SJSA1 (cell line): ENCODE measurements around the gene PAAF1. TPM values are rescaled to one million over a fixed set of nuclear protein-coding genes. Genes with fewer than 3 reads are reported as not detected.

Source experiments
- DNase-seq, 2 experiments: peaks; one replicate each; pipeline ENCODE4 v3.0.0-alpha.2; 2015 to 2020; ENCODE audit warnings: low spot score in 2 of 2, low read depth in 1 of 2
- H3K27ac ChIP-seq: fragments of 250-450 bp; sonication (Bioruptor Pico); 2 replicates; pipeline ENCODE4 v1.5.1; 2020; ENCODE audit warnings: mild to moderate bottlenecking, moderate library complexity
- H3K27me3 ChIP-seq: fragments of 250-450 bp; sonication (Bioruptor Pico); replicated peaks from 2 replicates; pipeline ENCODE4 v1.5.1; 2020; ENCODE audit warnings: mild to moderate bottlenecking, moderate library complexity
- H3K36me3 ChIP-seq: fragments of 250-450 bp; sonication (Bioruptor Pico); 2 replicates; pipeline ENCODE4 v1.5.1; 2020; ENCODE audit warnings: mild to moderate bottlenecking
- H3K4me1 ChIP-seq: fragments of 250-450 bp; sonication (Bioruptor Pico); replicated peaks from 2 replicates; pipeline ENCODE4 v1.6.1; 2021; ENCODE audit warnings: mild to moderate bottlenecking
- H3K4me3 ChIP-seq: fragments of 250-450 bp; sonication (Bioruptor Pico); 2 replicates; pipeline ENCODE4 v1.5.1; 2020; ENCODE audit warnings: mild to moderate bottlenecking
- H3K9me3 ChIP-seq: fragments of 250-450 bp; sonication (Bioruptor Pico); replicated peaks from 2 replicates; pipeline ENCODE4 v1.5.1; 2020; ENCODE audit warnings: mild to moderate bottlenecking
- total RNA-seq: library from RNA; depleted of rRNA; stranded (reverse); fragments of >200 nt; shearing (Covaris generic); gene quantifications from 2 replicates; pipeline ENCODE4 v1.2.3, GENCODE V29; 2014

The PAAF1 gene
- total RNA-seq, 1 experiment from 2014 or later, result 2.5 TPM

DNA sequence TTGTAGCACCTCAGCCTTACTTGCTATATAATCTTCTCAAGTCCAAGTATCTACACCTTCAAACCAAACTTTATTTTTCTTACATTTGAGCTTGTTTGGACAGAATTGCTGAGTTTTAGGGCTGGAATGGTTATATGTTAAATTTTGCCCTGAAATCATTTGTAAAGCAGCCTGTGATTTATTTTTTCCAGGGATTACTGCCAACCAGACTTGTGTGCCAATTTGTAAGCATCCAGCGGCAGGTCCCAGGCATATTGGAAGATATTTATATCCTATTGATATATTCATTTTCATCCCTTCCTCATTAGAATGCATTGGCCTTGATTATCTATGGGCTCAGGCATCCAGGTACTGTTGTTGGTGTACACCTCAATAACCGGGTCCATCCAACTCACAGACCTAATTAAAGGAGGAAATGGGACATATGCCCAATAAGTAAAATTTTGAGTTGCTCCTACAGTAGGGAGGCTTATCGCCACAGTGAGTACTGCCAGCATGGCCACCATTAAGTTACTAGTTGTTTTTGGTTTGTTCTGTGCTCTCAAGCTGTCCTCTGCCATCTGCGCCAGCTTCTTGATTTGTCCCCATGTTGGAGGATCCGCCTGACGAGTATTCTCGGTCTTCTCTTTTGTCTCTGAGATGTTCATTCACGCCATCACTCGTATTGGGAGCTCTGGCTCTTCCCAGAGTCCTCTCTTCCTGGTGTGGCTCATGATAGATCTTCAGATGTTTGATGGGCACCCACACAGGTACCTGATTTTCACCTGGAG lies 64.2 kb downstream of the PAAF1 start:
- Histone ChIP-seq H3K4me1 (no peaks in the 10 kb centered on the region), H3K36me3 (no peaks in the 10 kb centered on the region), H3K27me3 (no peaks in the 10 kb centered on the region), H3K27ac (no peak overlapping the region), H3K9me3 (no peaks in the 10 kb centered on the region), H3K4me3 (no peak overlapping the region)
- no peak for DNase-seq

DNA sequence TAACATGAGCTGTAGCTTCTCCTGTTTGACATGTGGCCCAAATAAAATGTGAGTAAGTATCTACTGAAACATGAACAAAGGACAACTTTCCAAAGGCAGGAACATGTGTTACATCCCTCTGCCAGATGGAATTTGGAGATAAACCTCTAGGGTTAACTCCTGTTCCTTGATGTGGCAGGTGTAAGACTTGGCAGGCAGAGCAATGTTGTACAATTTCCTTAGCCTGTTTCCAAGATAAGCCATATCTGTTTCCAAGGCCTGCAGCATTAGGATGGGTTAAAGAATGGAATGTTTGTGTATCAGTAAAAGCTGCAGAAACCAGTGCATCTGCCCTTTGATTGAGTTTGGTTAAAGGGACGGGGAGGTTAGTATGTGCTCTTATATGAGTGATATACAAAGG lies 65.2 kb downstream of the PAAF1 start:
- Histone ChIP-seq H3K27ac (no peak overlapping the region), H3K27me3 (no peaks in the 10 kb centered on the region), H3K4me1 (no peaks in the 10 kb centered on the region), H3K36me3 (no peaks in the 10 kb centered on the region), H3K4me3 (no peak overlapping the region), H3K9me3 (no peaks in the 10 kb centered on the region)
- no peak for DNase-seq

DNA sequence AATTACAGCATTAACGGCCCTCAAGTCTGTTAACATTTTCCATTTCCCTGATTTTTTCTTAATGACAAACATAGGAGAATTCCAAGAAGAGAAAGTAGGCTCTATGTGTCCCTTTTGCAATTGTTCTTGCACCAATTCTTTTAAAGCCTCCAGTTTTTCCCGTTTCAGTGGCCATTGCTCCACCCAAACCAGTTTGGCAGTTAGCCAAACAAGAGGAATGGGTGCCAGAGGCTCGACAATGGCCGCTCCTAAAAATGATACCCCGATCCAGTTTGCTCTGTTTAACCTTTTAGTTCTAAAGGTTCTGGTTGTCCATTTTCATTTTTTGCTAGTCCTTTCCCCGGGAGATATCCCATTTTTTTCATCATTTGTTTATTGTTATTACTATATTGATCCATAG lies 67.3 kb downstream of the PAAF1 start:
- no peak for DNase-seq
- H3K27ac ChIP-seq, result no peak overlapping the region

DNA sequence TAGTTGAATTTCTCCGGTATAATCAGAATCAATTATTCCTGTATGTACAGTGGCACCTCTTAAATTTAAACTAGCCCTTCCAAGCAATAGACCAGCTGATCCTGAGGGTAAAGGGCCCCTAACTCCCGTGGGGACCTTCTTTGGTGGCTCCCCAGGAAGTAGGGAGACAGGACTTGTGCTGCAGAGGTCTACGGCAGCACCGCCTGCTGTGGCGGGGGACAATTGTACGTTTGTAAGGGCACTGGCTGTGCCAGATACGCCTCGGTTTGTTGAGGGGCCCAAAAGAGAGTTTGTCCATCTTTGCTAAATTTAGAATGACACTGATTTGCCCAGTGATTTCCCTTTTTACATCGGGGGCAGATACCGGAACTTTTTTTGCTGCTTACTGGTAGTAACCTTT lies 68.1 kb downstream of the PAAF1 start:
- DNase-seq, result no peak
- no peak overlapping the region for H3K27ac ChIP-seq
- no peaks in the 10 kb centered on the region for H3K4me1 ChIP-seq
- H3K36me3 ChIP-seq, result no peaks in the 10 kb centered on the region
- H3K9me3 ChIP-seq, result no peaks in the 10 kb centered on the region
- no peak overlapping the region for H3K4me3 ChIP-seq
- no peaks in the 10 kb centered on the region for H3K27me3 ChIP-seq

More for the DNA sequence above, 67.3 kb downstream of the PAAF1 start:
- no peaks in the 10 kb centered on the region for H3K4me1 ChIP-seq
- H3K9me3 ChIP-seq, result no peaks in the 10 kb centered on the region
- no peaks in the 10 kb centered on the region for H3K27me3 ChIP-seq
- H3K36me3 ChIP-seq, result no peaks in the 10 kb centered on the region
- no peak overlapping the region for H3K4me3 ChIP-seq

DNA sequence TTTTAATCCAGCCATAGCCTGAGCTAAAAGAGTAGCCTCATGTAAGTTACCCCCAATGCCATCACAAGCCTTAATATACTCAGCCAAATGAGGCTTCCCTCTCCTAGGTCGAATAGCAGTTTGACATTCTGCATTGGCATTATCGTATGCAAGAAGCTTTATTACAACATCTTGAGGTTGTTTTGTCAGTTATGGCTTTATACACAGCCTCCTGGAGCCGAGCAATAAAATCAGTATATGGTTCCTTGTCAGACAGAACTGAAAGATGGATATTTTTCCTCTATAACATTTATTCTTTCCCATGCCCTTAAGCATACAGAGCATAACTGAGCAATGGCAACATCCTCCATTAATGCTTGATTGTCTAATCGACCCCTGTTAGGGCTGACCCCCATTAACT lies 68.6 kb downstream of the PAAF1 start:
- Histone ChIP-seq H3K4me3 (no peak overlapping the region), H3K36me3 (no peaks in the 10 kb centered on the region), H3K4me1 (no peaks in the 10 kb centered on the region), H3K27ac (no peak overlapping the region), H3K9me3 (no peaks in the 10 kb centered on the region), H3K27me3 (no peaks in the 10 kb centered on the region)
- DNase-seq, result no peak

- Histone ChIP-seq H3K4me1 (no peaks in the 10 kb centered on the region), H3K27me3 (no peaks in the 10 kb centered on the region), H3K36me3 (no peaks in the 10 kb centered on the region)
These were observed 70.1 kb downstream of the PAAF1 start for GRCh38 chr11:73946798-73947458.

DNA sequence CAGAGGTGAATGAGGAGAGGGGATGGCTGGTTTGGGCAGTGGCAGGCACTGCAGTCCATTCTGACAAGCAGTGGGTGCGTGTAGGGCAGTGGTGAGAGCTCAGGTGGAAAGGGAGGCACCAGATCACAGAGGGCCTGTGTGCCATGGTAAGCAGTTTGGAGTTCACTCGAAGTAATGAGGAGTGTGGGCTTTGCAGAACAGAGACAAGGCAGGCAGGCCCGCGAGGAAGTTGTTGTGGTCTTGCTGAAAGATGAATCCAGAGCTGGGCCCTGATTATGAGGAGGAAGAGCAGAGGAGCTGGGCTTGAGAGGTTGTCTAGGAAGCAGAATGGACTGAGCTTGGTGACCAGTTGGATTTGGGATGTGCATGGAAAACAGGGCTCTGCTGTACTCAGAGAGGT lies 72.4 kb downstream of the PAAF1 start:
- no peaks in the 10 kb centered on the region for H3K27me3 ChIP-seq
- H3K27ac ChIP-seq, result no peak overlapping the region
- H3K4me3 ChIP-seq, result no peak overlapping the region
- DNase-seq, result no peak
- H3K4me1 ChIP-seq, result no peaks in the 10 kb centered on the region
- H3K36me3 ChIP-seq, result no peaks in the 10 kb centered on the region
- no peaks in the 10 kb centered on the region for H3K9me3 ChIP-seq

More at GRCh38 chr11:73946798-73947458, 70.1 kb downstream of the PAAF1 start:
- Histone ChIP-seq H3K9me3 (no peaks in the 10 kb centered on the region), H3K4me3 (no peak overlapping the region), H3K27ac (no peak overlapping the region)
- no peak for DNase-seq

- H3K27ac ChIP-seq, result no peak overlapping the region
- no peaks in the 10 kb centered on the region for H3K9me3 ChIP-seq
- H3K4me3 ChIP-seq, result no peak overlapping the region
- H3K4me1 ChIP-seq, result no peaks in the 10 kb centered on the region
- no peaks in the 10 kb centered on the region for H3K36me3 ChIP-seq
- H3K27me3 ChIP-seq, result no peaks in the 10 kb centered on the region
- no peak for DNase-seq
These were observed 73.1 kb downstream of the PAAF1 start for GRCh38 chr11:73949912-73950311.

DNA sequence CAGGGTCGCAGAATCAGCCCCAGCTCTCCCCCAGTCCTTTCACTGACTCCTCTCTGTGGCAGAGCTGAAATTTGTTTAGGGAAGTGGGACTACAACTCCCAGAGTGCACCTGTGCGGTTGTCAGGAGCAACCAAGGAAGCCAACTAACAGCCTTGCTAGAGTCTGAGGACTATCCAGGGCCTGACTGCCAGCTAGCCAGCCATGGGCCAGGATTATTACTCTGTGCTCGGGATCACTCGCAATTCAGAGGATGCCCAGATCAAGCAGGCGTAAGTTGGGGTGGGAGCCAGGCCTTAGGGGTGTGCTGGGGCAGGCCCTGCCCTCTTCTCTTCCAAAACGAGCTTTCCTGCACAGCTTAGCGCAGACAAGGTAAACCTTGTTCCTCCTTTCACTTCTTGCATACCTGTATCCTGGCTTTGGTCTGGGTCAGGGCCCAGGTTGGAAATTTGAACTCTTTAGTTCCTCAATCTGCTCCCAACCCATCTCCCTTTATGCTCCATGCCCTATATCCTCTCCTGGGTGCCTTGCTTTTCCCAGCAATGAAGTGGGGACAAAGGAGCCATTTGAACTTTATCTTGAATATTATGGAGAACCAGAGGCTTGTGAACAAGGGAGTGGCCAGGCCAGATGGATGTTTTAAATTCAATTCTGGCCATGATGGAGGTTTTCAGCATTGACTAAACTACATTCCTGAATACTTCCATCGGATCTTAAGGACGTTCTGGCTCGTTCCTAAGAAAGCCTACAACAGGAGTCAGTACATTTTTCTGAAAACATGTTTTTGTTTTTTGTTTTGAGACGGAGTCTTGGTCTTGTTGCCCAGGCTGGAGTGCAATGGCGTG lies 74.3 kb downstream of the PAAF1 start, which contains the start of gene DNAJB13:
TSS of gene DNAJB13 (plus strand) at position 158 of the 842 bp plus-strand sequence. CDS start at position 202, 44 bp downstream.
- no peaks in the 10 kb centered on the region for H3K9me3 ChIP-seq
- no peak within 1 kb of the TSS for H3K27ac ChIP-seq
- DNase-seq, result no peak
- H3K27me3 ChIP-seq, result no peaks in the 10 kb centered on the region
- no peaks in the 10 kb centered on the region for H3K36me3 ChIP-seq
- H3K4me1 ChIP-seq, result no peaks in the 10 kb centered on the region
- no peak within 1 kb of the TSS for H3K4me3 ChIP-seq

- no peak overlapping the region for H3K4me3 ChIP-seq
- no peaks in the 10 kb centered on the region for H3K9me3 ChIP-seq
- H3K36me3 ChIP-seq, result no peaks in the 10 kb centered on the region
- H3K27me3 ChIP-seq, result no peaks in the 10 kb centered on the region
- no peak for DNase-seq
- no peak overlapping the region for H3K27ac ChIP-seq
- no peaks in the 10 kb centered on the region for H3K4me1 ChIP-seq
These were observed 75.0 kb downstream of the PAAF1 start for GRCh38 chr11:73951797-73952196.

DNA sequence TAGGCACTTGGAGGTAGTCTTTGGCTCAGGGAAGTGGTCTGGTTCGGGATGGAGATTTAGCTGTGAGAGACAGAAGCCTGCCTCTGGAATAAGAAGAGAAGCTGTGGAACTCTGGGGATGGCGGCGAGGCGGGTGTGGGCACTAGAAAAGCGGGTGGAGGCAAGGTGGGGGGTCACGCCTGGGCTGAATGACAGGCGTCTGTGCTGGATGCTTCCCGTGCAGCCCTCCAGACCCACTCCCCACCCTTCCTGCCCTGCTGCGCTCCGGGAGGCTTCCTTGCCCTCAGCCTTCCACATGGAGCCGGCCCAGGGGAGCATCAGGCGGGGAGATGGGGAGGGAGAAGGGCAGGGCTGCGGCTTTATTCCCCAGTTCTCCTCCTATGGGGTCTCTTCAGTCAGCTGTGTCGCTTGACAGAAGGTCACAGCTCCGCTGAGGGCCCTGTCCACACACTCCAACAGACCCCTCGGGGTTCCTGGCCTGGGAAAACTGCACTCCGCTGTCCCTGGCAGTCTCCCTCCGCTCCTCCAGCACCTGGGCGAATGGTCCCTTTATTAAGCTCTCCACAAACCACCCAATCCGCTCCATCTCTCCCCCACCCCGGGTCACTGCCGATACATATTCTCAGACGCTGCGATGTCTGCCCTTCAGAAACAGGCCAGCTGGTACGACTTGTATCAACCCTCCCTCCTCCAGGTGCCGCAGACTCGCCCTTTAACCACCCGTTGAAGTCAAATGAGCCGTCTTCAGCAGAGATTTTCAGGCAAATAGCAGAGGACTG lies 80.3 kb downstream of the PAAF1 start:
- H3K9me3 ChIP-seq, result no peaks in the 10 kb centered on the region
- H3K4me1 ChIP-seq, result no peaks in the 10 kb centered on the region
- H3K27me3 ChIP-seq, result no peaks in the 10 kb centered on the region
- H3K27ac ChIP-seq, result no peak overlapping the region
- H3K36me3 ChIP-seq, result no peaks in the 10 kb centered on the region
- DNase-seq, result no peak
- H3K4me3 ChIP-seq, result no peak overlapping the region

DNA sequence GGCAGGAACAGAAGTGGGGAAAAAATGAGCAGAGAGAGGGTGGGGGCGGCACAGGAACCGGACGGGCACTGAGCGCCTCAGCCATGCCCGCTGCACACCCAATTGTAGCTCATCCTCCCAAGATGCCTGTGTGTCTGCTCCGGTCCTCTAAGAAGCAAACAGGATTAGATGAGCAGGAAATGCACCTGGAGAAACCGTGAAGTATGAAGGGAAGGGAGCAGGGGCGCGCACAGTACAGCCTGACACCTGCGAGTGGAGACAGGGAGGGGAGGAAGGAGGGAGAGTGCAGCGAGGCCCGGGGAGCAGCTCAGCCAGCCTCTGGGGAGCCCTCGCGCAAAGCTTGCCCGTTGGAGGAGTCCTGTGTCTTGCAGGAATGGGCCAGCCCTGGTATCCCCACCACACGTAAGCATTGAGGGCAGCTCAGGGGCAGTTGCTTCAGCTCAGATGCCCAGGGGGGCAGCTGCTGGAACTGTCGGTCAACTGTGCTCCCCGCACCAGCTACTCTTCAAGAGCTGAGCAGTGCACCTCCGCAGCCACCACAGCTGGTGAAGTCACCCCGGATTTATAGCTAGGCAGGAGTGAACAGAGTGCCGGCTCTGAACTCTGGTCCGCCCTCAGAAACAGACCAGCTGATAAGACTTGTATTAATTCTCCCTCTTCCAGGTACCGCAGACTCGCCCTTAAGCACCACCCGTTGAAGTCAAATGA lies 81.0 kb downstream of the PAAF1 start:
- Histone ChIP-seq H3K4me1 (no peaks in the 10 kb centered on the region), H3K9me3 (no peaks in the 10 kb centered on the region), H3K27me3 (no peaks in the 10 kb centered on the region), H3K36me3 (no peaks in the 10 kb centered on the region), H3K27ac (no peak overlapping the region), H3K4me3 (no peak overlapping the region)
- no peak for DNase-seq
